ENCODE measurements around the gene BPTF.
"Not testable (repeated sequence)": the region's sequence is repeated elsewhere in the genome, so short reads cannot be mapped to it uniquely, and the experiment has no call there.

Gene BPTF

DNA sequence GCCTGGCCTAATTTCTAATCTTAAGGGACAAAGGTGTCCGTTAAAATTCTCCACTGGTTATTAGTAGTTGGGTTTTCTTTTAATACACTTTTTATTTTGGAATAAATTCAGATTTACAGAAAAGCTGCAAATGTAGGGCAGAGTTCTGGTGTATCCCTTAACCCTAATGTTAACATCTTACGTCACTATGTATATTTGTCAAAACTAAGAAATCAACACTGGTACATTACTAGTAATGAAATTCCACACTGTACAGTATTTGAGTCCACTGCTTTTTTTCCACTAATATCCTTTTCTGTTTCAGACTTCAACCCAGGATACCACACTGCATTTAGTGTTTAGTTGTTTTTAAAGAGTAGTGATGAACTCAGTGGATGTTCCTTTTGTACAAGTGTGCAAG, 191.5 kb downstream of the BPTF start:
- peaks cover 2 to 13% (median 7%) of the 10 kb centered on the region in 5 donors for H3K4me1 ChIP-seq (ENCODE audit: control insufficient read depth in 5 of 5, insufficient read depth in 5 of 5, low read length in 5 of 5)
- no peaks in the 10 kb centered on the region for H3K9me3 ChIP-seq (ENCODE audit: control insufficient read depth in 5 of 5, low read length in 5 of 5)
- no peaks in the 10 kb centered on the region for H3K27me3 ChIP-seq (ENCODE audit: control insufficient read depth in 5 of 5, insufficient read depth in 4 of 5, low read length in 5 of 5)
- H3K9ac ChIP-seq (ENCODE audit: low read length in 5 of 5): no peak overlapping the region
- no peaks in the 10 kb centered on the region for H3K36me3 ChIP-seq (ENCODE audit: control insufficient read depth in 5 of 5, insufficient read depth in 5 of 5, low read length in 5 of 5)
- H3K27ac ChIP-seq (ENCODE audit: low read depth, low read length): no peak overlapping the region
- no peak overlapping the region for H3K4me3 ChIP-seq (ENCODE audit: low read depth in 1 of 5, low read length in 5 of 5)

DNA sequence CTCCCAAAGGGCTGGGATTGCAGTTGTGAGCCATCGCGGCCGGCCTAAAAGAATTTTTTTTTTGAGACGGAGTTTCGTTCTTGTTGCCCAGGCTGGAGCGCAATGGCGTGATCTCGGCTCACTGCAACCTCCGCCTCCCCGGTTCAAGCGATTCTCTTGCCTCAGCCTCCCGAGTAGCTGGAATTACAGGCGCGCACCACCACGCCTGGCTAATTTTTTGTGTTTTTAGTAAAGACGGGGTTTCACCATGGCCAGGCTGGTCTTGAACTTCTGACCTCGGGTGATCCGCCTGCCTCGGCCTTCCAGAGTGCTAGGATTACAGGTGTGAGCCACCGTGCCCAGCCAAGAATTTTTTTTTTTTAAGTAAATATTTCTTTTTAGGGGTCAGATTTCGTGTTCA, 193.2 kb downstream of the BPTF start:
- not testable (repeated sequence) for H3K9me3 ChIP-seq (ENCODE audit: control insufficient read depth in 5 of 5, low read length in 5 of 5); H3K27me3 ChIP-seq (ENCODE audit: control insufficient read depth in 5 of 5, insufficient read depth in 4 of 5, low read length in 5 of 5); H3K36me3 ChIP-seq (ENCODE audit: control insufficient read depth in 5 of 5, insufficient read depth in 5 of 5, low read length in 5 of 5); H3K4me3 ChIP-seq (ENCODE audit: low read depth in 1 of 5, low read length in 5 of 5); H3K9ac ChIP-seq (ENCODE audit: low read length in 5 of 5); H3K27ac ChIP-seq (ENCODE audit: low read depth, low read length)
- H3K4me1 ChIP-seq (ENCODE audit: control insufficient read depth in 5 of 5, insufficient read depth in 5 of 5, low read length in 5 of 5): peaks cover 2 to 13% (median 7%) of the 10 kb centered on the region in 5 donors

DNA sequence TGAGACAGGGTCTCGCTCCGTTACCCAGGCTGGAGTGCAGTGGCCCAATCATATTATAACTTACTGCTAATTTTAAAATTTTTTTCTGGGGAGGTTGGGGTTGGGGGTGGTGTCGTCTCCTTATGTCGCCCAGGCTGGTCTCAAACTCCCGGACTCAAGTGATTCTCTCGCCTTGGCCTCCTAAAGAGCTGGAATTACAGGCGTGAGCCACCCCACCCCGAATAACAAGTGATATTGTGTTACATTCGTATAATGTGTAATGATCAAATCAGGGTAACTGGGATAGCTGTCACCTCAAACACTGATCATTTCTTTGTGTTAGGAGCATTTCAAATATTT, 194.0 kb downstream of the BPTF start:
- H3K4me3 ChIP-seq (ENCODE audit: low read depth in 1 of 5, low read length in 5 of 5): no peak overlapping the region
- H3K27me3 ChIP-seq (ENCODE audit: control insufficient read depth in 5 of 5, insufficient read depth in 4 of 5, low read length in 5 of 5): no peaks in the 10 kb centered on the region
- H3K36me3 ChIP-seq (ENCODE audit: control insufficient read depth in 5 of 5, insufficient read depth in 5 of 5, low read length in 5 of 5): no peaks in the 10 kb centered on the region
- H3K9me3 ChIP-seq (ENCODE audit: control insufficient read depth in 5 of 5, low read length in 5 of 5): no peaks in the 10 kb centered on the region
- no peak overlapping the region for H3K27ac ChIP-seq (ENCODE audit: low read depth, low read length)
- H3K4me1 ChIP-seq (ENCODE audit: control insufficient read depth in 5 of 5, insufficient read depth in 5 of 5, low read length in 5 of 5): peaks cover 2 to 13% (median 7%) of the 10 kb centered on the region in 5 donors
- no peak overlapping the region for H3K9ac ChIP-seq (ENCODE audit: low read length in 5 of 5)

GRCh38 chr17:68019675-68020408, 194.5 kb downstream of the BPTF start:
- H3K27me3 ChIP-seq (ENCODE audit: control insufficient read depth in 5 of 5, insufficient read depth in 4 of 5, low read length in 5 of 5): no peaks in the 10 kb centered on the region
- H3K4me1 ChIP-seq (ENCODE audit: control insufficient read depth in 5 of 5, insufficient read depth in 5 of 5, low read length in 5 of 5): peaks cover 2 to 13% (median 7%) of the 10 kb centered on the region in 5 donors
- peak overlapping the region; percentile 84 for H3K27ac ChIP-seq (ENCODE audit: low read depth, low read length)
- peak overlapping the region; percentile 63 to 85 (median 78) for H3K4me3 ChIP-seq (ENCODE audit: low read depth in 1 of 5, low read length in 5 of 5)
- no peaks in the 10 kb centered on the region for H3K36me3 ChIP-seq (ENCODE audit: control insufficient read depth in 5 of 5, insufficient read depth in 5 of 5, low read length in 5 of 5)
- no peaks in the 10 kb centered on the region for H3K9me3 ChIP-seq (ENCODE audit: control insufficient read depth in 5 of 5, low read length in 5 of 5)
- peak overlapping the region; percentile 73 to 92 (median 81) for H3K9ac ChIP-seq (ENCODE audit: low read length in 5 of 5)

DNA sequence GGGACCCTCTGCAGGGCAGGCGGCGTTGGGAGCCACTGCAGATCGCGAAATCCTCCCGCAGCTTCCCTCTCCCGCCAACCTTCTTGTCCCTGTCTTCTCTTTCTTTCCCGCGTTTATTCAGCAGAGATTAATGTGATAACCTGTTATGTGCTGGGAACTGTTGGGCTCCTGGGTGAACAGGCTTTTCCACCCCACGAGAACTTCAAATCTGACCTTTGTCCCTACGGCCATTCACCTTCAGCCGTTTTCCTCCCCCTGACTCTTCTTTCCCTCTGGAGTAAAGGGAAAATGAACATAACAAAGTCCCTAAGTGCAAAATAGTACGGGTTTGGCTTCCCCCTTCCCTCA, 195.1 kb downstream of the BPTF start:
- Histone ChIP-seq H3K4me3 (ENCODE audit: low read depth in 1 of 5, low read length in 5 of 5) (peak overlapping the region; percentile 63 to 85 (median 78)), H3K36me3 (ENCODE audit: control insufficient read depth in 5 of 5, insufficient read depth in 5 of 5, low read length in 5 of 5) (no peaks in the 10 kb centered on the region), H3K4me1 (ENCODE audit: control insufficient read depth in 5 of 5, insufficient read depth in 5 of 5, low read length in 5 of 5) (peaks cover 2 to 13% (median 7%) of the 10 kb centered on the region in 5 donors), H3K27me3 (ENCODE audit: control insufficient read depth in 5 of 5, insufficient read depth in 4 of 5, low read length in 5 of 5) (no peaks in the 10 kb centered on the region), H3K9me3 (ENCODE audit: control insufficient read depth in 5 of 5, low read length in 5 of 5) (no peaks in the 10 kb centered on the region), H3K27ac (ENCODE audit: low read depth, low read length) (peak overlapping the region; percentile 84), H3K9ac (ENCODE audit: low read length in 5 of 5) (peak overlapping the region; percentile 73 to 92 (median 81))

GRCh38 chr17:68020791-68021190, 195.5 kb downstream of the BPTF start:
- not testable (repeated sequence) for H3K9me3 ChIP-seq (ENCODE audit: control insufficient read depth in 5 of 5, low read length in 5 of 5); H3K36me3 ChIP-seq (ENCODE audit: control insufficient read depth in 5 of 5, insufficient read depth in 5 of 5, low read length in 5 of 5); H3K27me3 ChIP-seq (ENCODE audit: control insufficient read depth in 5 of 5, insufficient read depth in 4 of 5, low read length in 5 of 5)
- H3K9ac ChIP-seq (ENCODE audit: low read length in 5 of 5): peak overlapping the region; percentile 73 to 92 (median 81)
- peak overlapping the region; percentile 63 to 85 (median 78) for H3K4me3 ChIP-seq (ENCODE audit: low read depth in 1 of 5, low read length in 5 of 5)
- peaks cover 2 to 13% (median 7%) of the 10 kb centered on the region in 5 donors for H3K4me1 ChIP-seq (ENCODE audit: control insufficient read depth in 5 of 5, insufficient read depth in 5 of 5, low read length in 5 of 5)
- peak overlapping the region; percentile 84 for H3K27ac ChIP-seq (ENCODE audit: low read depth, low read length)

DNA sequence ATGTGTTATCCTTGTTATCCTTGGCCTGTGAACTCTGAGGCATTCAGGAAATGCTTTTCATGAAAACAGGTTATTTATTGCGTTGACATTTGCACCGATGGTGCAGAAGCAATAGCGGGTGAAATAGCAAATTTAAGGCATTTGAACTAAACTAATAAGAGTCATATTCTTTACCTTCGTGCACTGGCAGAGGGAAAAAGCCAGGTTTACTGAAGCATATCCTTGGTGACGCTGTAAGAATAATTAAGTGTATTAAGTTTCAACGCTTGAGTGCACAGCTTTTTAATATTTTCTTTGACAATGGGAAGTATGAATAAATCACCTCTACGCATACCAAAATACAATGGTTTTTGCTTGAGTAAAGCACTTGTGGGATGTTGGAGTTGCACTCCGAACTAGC, 196.7 kb downstream of the BPTF start:
- Histone ChIP-seq H3K27ac (ENCODE audit: low read depth, low read length) (no peak overlapping the region), H3K4me1 (ENCODE audit: control insufficient read depth in 5 of 5, insufficient read depth in 5 of 5, low read length in 5 of 5) (peaks cover 2 to 13% (median 7%) of the 10 kb centered on the region in 5 donors), H3K9me3 (ENCODE audit: control insufficient read depth in 5 of 5, low read length in 5 of 5) (no peaks in the 10 kb centered on the region), H3K27me3 (ENCODE audit: control insufficient read depth in 5 of 5, insufficient read depth in 4 of 5, low read length in 5 of 5) (no peaks in the 10 kb centered on the region), H3K36me3 (ENCODE audit: control insufficient read depth in 5 of 5, insufficient read depth in 5 of 5, low read length in 5 of 5) (no peaks in the 10 kb centered on the region), H3K4me3 (ENCODE audit: low read depth in 1 of 5, low read length in 5 of 5) (no peak overlapping the region), H3K9ac (ENCODE audit: low read length in 5 of 5) (no peak overlapping the region)

DNA sequence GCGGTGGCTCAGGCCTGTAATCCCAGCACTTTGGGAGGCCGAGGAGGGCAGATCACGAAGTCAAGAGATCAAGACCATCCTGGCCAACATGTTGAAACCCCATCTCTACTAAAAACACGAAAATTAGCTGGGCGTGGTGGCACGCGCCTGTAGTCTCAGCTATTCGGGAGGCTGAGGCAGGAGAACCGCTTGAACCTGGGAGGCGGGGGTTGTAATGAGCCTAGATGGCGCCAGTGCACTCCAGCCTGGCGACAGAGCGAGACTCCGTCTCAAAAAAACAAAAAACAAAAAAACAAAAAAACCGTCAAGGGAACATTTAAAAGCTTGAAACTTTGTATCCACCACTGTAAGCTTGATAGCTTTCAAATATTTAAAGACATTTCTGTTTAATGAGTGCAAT, 197.2 kb downstream of the BPTF start:
- H3K27ac ChIP-seq (ENCODE audit: low read depth, low read length); H3K9ac ChIP-seq (ENCODE audit: low read length in 5 of 5); H3K9me3 ChIP-seq (ENCODE audit: control insufficient read depth in 5 of 5, low read length in 5 of 5); H3K4me3 ChIP-seq (ENCODE audit: low read depth in 1 of 5, low read length in 5 of 5); H3K36me3 ChIP-seq (ENCODE audit: control insufficient read depth in 5 of 5, insufficient read depth in 5 of 5, low read length in 5 of 5); H3K27me3 ChIP-seq (ENCODE audit: control insufficient read depth in 5 of 5, insufficient read depth in 4 of 5, low read length in 5 of 5): not testable (repeated sequence)
- H3K4me1 ChIP-seq (ENCODE audit: control insufficient read depth in 5 of 5, insufficient read depth in 5 of 5, low read length in 5 of 5): peaks cover 2 to 13% (median 7%) of the 10 kb centered on the region in 5 donors

GRCh38 chr17:68029512-68030215, 204.4 kb downstream of the BPTF start:
- H3K9ac ChIP-seq (ENCODE audit: low read length in 5 of 5): no peak overlapping the region
- H3K9me3 ChIP-seq (ENCODE audit: control insufficient read depth in 5 of 5, low read length in 5 of 5): no peaks in the 10 kb centered on the region
- H3K4me3 ChIP-seq (ENCODE audit: low read depth in 1 of 5, low read length in 5 of 5): no peak overlapping the region
- peaks cover 0 to 6% (median 2%) of the 10 kb centered on the region in 5 donors for H3K4me1 ChIP-seq (ENCODE audit: control insufficient read depth in 5 of 5, insufficient read depth in 5 of 5, low read length in 5 of 5)
- no peaks in the 10 kb centered on the region for H3K27me3 ChIP-seq (ENCODE audit: control insufficient read depth in 5 of 5, insufficient read depth in 4 of 5, low read length in 5 of 5)
- H3K27ac ChIP-seq (ENCODE audit: low read depth, low read length): no peak overlapping the region
- H3K36me3 ChIP-seq (ENCODE audit: control insufficient read depth in 5 of 5, insufficient read depth in 5 of 5, low read length in 5 of 5): no peaks in the 10 kb centered on the region

Data from subcutaneous abdominal adipose tissue (tissue), 5 donors.